Fibroblast of lung (primary cell): ENCODE data around the gene HSD17B12. TPM values are rescaled to one million over a fixed set of nuclear protein-coding genes. Genes with fewer than 3 reads are reported as not detected.

Experiments used
- DNase-seq, 2 donors: peaks; one replicate each; pipeline versions ENCODE4 v3.0.0 to v3.0.0-alpha.2; 2010; ENCODE audit warnings: low read depth in 2 of 2
- H2AFZ ChIP-seq: 2 replicates; pipeline ENCODE4 v1.5.1; 2012; ENCODE audit warnings: low read length, control low read depth, inconsistent platforms
- H3K27ac ChIP-seq: 2 replicates; pipeline ENCODE4 v1.5.1; 2011; ENCODE audit warnings: low read length, control low read depth; ENCODE audit not compliant: insufficient read depth
- H3K27me3 ChIP-seq: 2 replicates; pipeline ENCODE4 v1.5.1; 2011; ENCODE audit warnings: mild to moderate bottlenecking, low read length; ENCODE audit not compliant: control insufficient read depth, insufficient read depth
- H3K36me3 ChIP-seq: 2 replicates; pipeline ENCODE4 v1.5.1; 2011; ENCODE audit warnings: low read length; ENCODE audit not compliant: control insufficient read depth, insufficient read depth
- H3K4me1 ChIP-seq: 2 replicates; pipeline ENCODE4 v1.5.1; 2011; ENCODE audit warnings: low read length; ENCODE audit not compliant: control insufficient read depth, insufficient read depth; ENCODE audit errors: extremely low read depth
- H3K4me2 ChIP-seq: 2 replicates; pipeline ENCODE4 v1.5.1; 2011; ENCODE audit warnings: low read length, control low read depth; ENCODE audit not compliant: insufficient read depth; ENCODE audit errors: extremely low read depth
- H3K4me3 ChIP-seq, 4 experiments: fragments of 200-600 bp in 1 of 4; sonication (generic) in 1 of 4; replicated peaks in 1 of 4; 2 replicates each; pipeline ENCODE4 v1.5.1; 2011 to 2016; ENCODE audit warnings: low read length in 4 of 4, low read depth in 3 of 4, mild to moderate bottlenecking in 3 of 4, control low read depth in 2 of 4, inconsistent platforms in 1 of 4, mixed read lengths in 1 of 4; ENCODE audit not compliant: insufficient read depth in 1 of 4; ENCODE audit errors: control extremely low read depth in 1 of 4
- H3K79me2 ChIP-seq: 2 replicates; pipeline ENCODE4 v1.5.1; 2012; ENCODE audit warnings: mild to moderate bottlenecking, low read length, inconsistent platforms; ENCODE audit not compliant: control insufficient read depth, insufficient read depth
- H3K9ac ChIP-seq: 2 replicates; pipeline ENCODE4 v1.5.1; 2011; ENCODE audit warnings: mild to moderate bottlenecking, low read length, control low read depth; ENCODE audit not compliant: insufficient read depth
- H3K9me3 ChIP-seq: 2 replicates; pipeline ENCODE4 v1.5.1; 2012; ENCODE audit warnings: low read depth, low read length; ENCODE audit not compliant: control insufficient read depth, insufficient read depth
- H4K20me1 ChIP-seq: 2 replicates; pipeline ENCODE4 v1.5.1; 2011; ENCODE audit warnings: low read length; ENCODE audit not compliant: control insufficient read depth, insufficient read depth; ENCODE audit errors: extremely low read depth
- EZH2 ChIP-seq: IDR thresholded peaks from 2 replicates; pipeline ENCODE4 v1.5.1; 2012; ENCODE audit warnings: low read length, control low read depth, mild to moderate bottlenecking; ENCODE audit errors: missing control alignments
- polyA plus RNA-seq, 2 donors: library from polyadenylated mRNA; depleted of rRNA in 1 of 2; stranded (reverse) in 1 of 2; unstranded in 1 of 2; fragments of >200 nt; gene quantifications; 2 replicates each; pipeline ENCODE4 v1.2.1, GENCODE V29; 2011 to 2012; ENCODE audit warnings: missing spikeins in 1 of 2
- total RNA-seq: library from RNA; depleted of rRNA; stranded (reverse); fragments of >200 nt; gene quantifications from 2 replicates; pipeline ENCODE4 v1.2.1, GENCODE V29; 2014
- TF ChIP-seq, protein P1 (sequence below), 2 donors: IDR thresholded peaks in 1 of 2; conservative IDR thresholded peaks in 1 of 2; 1 replicate in 1 of 2; 2 replicates in 1 of 2; pipeline ENCODE4 v1.5.1; 2011 to 2012; ENCODE audit warnings: low read length in 2 of 2, control low read depth in 1 of 2, inconsistent platforms in 1 of 2, low read depth in 1 of 2, mild to moderate bottlenecking in 1 of 2

HSD17B12 gene
- total and polyA plus RNA-seq, 2 donors (not counting 1 experiment from before 2014, with no cell fraction given): 95.4 to 122 TPM

- H3K4me3 ChIP-seq: no peak overlapping the region
- H3K27me3 ChIP-seq: no peaks in the 10 kb centered on the region
- DNase-seq: no peak
- H3K79me2 ChIP-seq: peaks cover 17% of the 10 kb centered on the region
- TF ChIP-seq EZH2: no peak
- TF ChIP-seq, protein P1, sequence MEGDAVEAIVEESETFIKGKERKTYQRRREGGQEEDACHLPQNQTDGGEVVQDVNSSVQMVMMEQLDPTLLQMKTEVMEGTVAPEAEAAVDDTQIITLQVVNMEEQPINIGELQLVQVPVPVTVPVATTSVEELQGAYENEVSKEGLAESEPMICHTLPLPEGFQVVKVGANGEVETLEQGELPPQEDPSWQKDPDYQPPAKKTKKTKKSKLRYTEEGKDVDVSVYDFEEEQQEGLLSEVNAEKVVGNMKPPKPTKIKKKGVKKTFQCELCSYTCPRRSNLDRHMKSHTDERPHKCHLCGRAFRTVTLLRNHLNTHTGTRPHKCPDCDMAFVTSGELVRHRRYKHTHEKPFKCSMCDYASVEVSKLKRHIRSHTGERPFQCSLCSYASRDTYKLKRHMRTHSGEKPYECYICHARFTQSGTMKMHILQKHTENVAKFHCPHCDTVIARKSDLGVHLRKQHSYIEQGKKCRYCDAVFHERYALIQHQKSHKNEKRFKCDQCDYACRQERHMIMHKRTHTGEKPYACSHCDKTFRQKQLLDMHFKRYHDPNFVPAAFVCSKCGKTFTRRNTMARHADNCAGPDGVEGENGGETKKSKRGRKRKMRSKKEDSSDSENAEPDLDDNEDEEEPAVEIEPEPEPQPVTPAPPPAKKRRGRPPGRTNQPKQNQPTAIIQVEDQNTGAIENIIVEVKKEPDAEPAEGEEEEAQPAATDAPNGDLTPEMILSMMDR (conservative IDR thresholded peaks at IDR 0.05 in 1 of 2, IDR thresholded peaks at IDR 0.05 in 1 of 2; ENCODE audit: low read depth in 1 of 2, low read length in 2 of 2): no peak
- peaks cover 2% of the 10 kb centered on the region for H3K4me1 ChIP-seq
- no peak overlapping the region for H3K27ac ChIP-seq
- no peaks in the 10 kb centered on the region for H3K36me3 ChIP-seq
- no peaks in the 10 kb centered on the region for H4K20me1 ChIP-seq
- no peak overlapping the region for H3K4me2 ChIP-seq
- H3K9me3 ChIP-seq: no peaks in the 10 kb centered on the region
- no peak overlapping the region for H2AFZ ChIP-seq
- H3K9ac ChIP-seq: no peak overlapping the region
Observed at GRCh38 chr11:43691806-43692205, 11.3 kb downstream of the HSD17B12 start.

- TF ChIP-seq, protein P1 (conservative IDR thresholded peaks at IDR 0.05 in 1 of 2, IDR thresholded peaks at IDR 0.05 in 1 of 2; ENCODE audit: low read depth in 1 of 2, low read length in 2 of 2): no peak
- no peak for TF ChIP-seq EZH2
- H3K4me2 ChIP-seq: no peak overlapping the region
- no peak for DNase-seq
- H3K36me3 ChIP-seq: no peaks in the 10 kb centered on the region
- H4K20me1 ChIP-seq: no peaks in the 10 kb centered on the region
- H3K4me3 ChIP-seq: no peak overlapping the region
- H2AFZ ChIP-seq: no peak overlapping the region
- H3K9me3 ChIP-seq: no peaks in the 10 kb centered on the region
- H3K79me2 ChIP-seq: peaks cover 17% of the 10 kb centered on the region
- H3K9ac ChIP-seq: no peak overlapping the region
- no peaks in the 10 kb centered on the region for H3K4me1 ChIP-seq
- H3K27ac ChIP-seq: no peak overlapping the region
- H3K27me3 ChIP-seq: no peaks in the 10 kb centered on the region
Observed at GRCh38 chr11:43693069-43693468, 12.5 kb downstream of the HSD17B12 start.

DNA sequence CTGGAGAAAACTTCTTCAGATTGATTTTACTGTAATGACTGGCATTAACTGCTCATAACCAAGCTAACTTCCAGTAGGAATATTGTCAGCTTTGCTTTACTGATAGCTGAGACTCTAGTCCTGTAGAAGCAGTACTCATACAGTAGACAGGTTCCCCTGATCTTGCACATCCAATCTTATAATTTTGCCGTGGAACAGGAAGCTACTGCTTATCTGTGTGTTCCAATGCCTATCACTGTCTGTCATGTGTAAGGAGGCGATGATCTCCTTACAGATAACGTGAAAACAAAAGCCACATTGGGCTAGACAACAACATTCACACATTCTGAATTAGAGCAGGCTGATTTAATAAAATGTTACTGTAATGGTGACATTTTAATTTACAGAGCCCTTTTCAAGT, 13.2 kb downstream of the HSD17B12 start:
- Histone ChIP-seq H3K36me3 (no peaks in the 10 kb centered on the region), H4K20me1 (no peaks in the 10 kb centered on the region), H3K4me3 (no peak overlapping the region), H3K4me1 (no peaks in the 10 kb centered on the region), H3K27me3 (no peaks in the 10 kb centered on the region), H2AFZ (no peak overlapping the region), H3K79me2 (peaks cover 13% of the 10 kb centered on the region), H3K27ac (no peak overlapping the region), H3K9me3 (no peaks in the 10 kb centered on the region), H3K4me2 (no peak overlapping the region), H3K9ac (no peak overlapping the region)
- DNase-seq: no peak
- TF ChIP-seq, protein P1 (conservative IDR thresholded peaks at IDR 0.05 in 1 of 2, IDR thresholded peaks at IDR 0.05 in 1 of 2; ENCODE audit: low read depth in 1 of 2, low read length in 2 of 2): no peak
- TF ChIP-seq EZH2: no peak
